DND-41 (cell line): ENCODE data around the gene PDE4D.

Experiments used
- ATAC-seq: fragments of 200-7000 bp; cut with Tn5 transposase; 3 replicates; pipeline ENCODE4 v1.9.1; 2021; ENCODE audit warnings: low read depth; ENCODE audit not compliant: insufficient read depth
- DNase-seq: peaks from one replicate; pipeline ENCODE4 v3.0.0-alpha.2; 2020
- H2AFZ ChIP-seq: 2 replicates; pipeline ENCODE4 v1.6.0; 2012; ENCODE audit warnings: low read depth, low read length
- H3K27ac ChIP-seq: 2 replicates; pipeline ENCODE4 v1.5.1; 2012; ENCODE audit warnings: low read length, inconsistent platforms
- H3K27me3 ChIP-seq: fragments of 200-600 bp; sonication (generic); 2 replicates; pipeline ENCODE4 v1.6.0; 2012; ENCODE audit warnings: low read length, mild to moderate bottlenecking, inconsistent platforms; ENCODE audit not compliant: insufficient read depth, poor library complexity
- H3K36me3 ChIP-seq: 2 replicates; pipeline ENCODE4 v1.5.1; 2012; ENCODE audit warnings: low read length, inconsistent platforms; ENCODE audit not compliant: insufficient read depth
- H3K4me1 ChIP-seq: 2 replicates; pipeline ENCODE4 v1.5.1; 2012; ENCODE audit warnings: mild to moderate bottlenecking, low read length; ENCODE audit not compliant: insufficient read depth
- H3K4me2 ChIP-seq: 2 replicates; pipeline ENCODE4 v1.6.0; 2012; ENCODE audit warnings: mild to moderate bottlenecking, moderate library complexity, low read length, inconsistent platforms; ENCODE audit not compliant: insufficient read depth
- H3K4me3 ChIP-seq, 2 experiments: fragments of 200-600 bp in 1 of 2; shearing (Covaris generic) in 1 of 2; 2 replicates each; pipeline ENCODE4 v1.5.1; 2012 to 2016; ENCODE audit warnings: inconsistent platforms in 2 of 2, low read length in 2 of 2, mild to moderate bottlenecking in 2 of 2, low read depth in 1 of 2, moderate library complexity in 1 of 2
- H3K79me2 ChIP-seq: 2 replicates; pipeline ENCODE4 v1.6.0; 2012; ENCODE audit warnings: low read length, inconsistent platforms; ENCODE audit not compliant: insufficient read depth
- H3K9ac ChIP-seq: 2 replicates; pipeline ENCODE4 v1.6.0; 2012; ENCODE audit warnings: low read depth, mild to moderate bottlenecking, inconsistent platforms, low read length, moderate library complexity
- H3K9me3 ChIP-seq: 2 replicates; pipeline ENCODE4 v1.5.1; 2012; ENCODE audit warnings: low read length, moderate library complexity, mild to moderate bottlenecking, inconsistent platforms; ENCODE audit not compliant: insufficient read depth, severe bottlenecking
- H4K20me1 ChIP-seq: 2 replicates; pipeline ENCODE4 v1.6.0; 2012; ENCODE audit warnings: low read length; ENCODE audit not compliant: insufficient read depth
- CTCF ChIP-seq: IDR thresholded peaks from 2 replicates; pipeline ENCODE4 v1.5.1; 2012; ENCODE audit warnings: borderline replicate concordance, low read length, moderate library complexity, mild to moderate bottlenecking; ENCODE audit not compliant: poor library complexity, severe bottlenecking; ENCODE audit errors: extremely low read depth
- EZH2 ChIP-seq: IDR thresholded peaks from 3 replicates; pipeline ENCODE4 v1.6.1; 2012; ENCODE audit warnings: borderline replicate concordance, low read depth, mild to moderate bottlenecking, moderate library complexity, low read length, inconsistent platforms; ENCODE audit not compliant: severe bottlenecking

PDE4D gene

GRCh38 chr5:59342181-59342580 lies 551.3 kb downstream of the PDE4D start:
- Histone ChIP-seq H3K9ac (no peak overlapping the region), H3K27me3 (no peaks in the 10 kb centered on the region), H3K9me3 (no peaks in the 10 kb centered on the region), H4K20me1 (no peaks in the 10 kb centered on the region; the same call in 1 of the 2 replicates), H3K4me1 (no peaks in the 10 kb centered on the region), H3K79me2 (no peaks in the 10 kb centered on the region), H3K4me3 (no peak overlapping the region), H3K4me2 (no peak overlapping the region), H3K27ac (no peak overlapping the region), H3K36me3 (no peaks in the 10 kb centered on the region), H2AFZ (no peak overlapping the region)
- ATAC-seq, result peak; percentile 73
- DNase-seq, result no peak
- TF ChIP-seq EZH2 (no peak), CTCF (no peak)

- ATAC-seq (no peak), DNase-seq (no peak)
- no peaks in the 10 kb centered on the region for H3K27me3 ChIP-seq
- H3K9ac ChIP-seq, result no peak overlapping the region
- no peak overlapping the region for H3K4me3 ChIP-seq
- no peaks in the 10 kb centered on the region for H3K4me1 ChIP-seq
- TF ChIP-seq EZH2 (no peak), CTCF (no peak)
- no peaks in the 10 kb centered on the region; the same call in 1 of the 2 replicates for H4K20me1 ChIP-seq
- no peaks in the 10 kb centered on the region for H3K79me2 ChIP-seq
- no peak overlapping the region for H3K4me2 ChIP-seq
- no peaks in the 10 kb centered on the region for H3K9me3 ChIP-seq
- H3K27ac ChIP-seq, result no peak overlapping the region
- no peak overlapping the region for H2AFZ ChIP-seq
- H3K36me3 ChIP-seq, result no peaks in the 10 kb centered on the region
Measured at GRCh38 chr5:59341760-59342159, 551.8 kb downstream of the PDE4D start.

- no peak for ATAC-seq
- no peaks in the 10 kb centered on the region for H3K36me3 ChIP-seq
- no peak overlapping the region for H3K27ac ChIP-seq
- no peak for DNase-seq
- no peaks in the 10 kb centered on the region for H3K27me3 ChIP-seq
- no peak overlapping the region for H3K4me3 ChIP-seq
- H3K9me3 ChIP-seq, result no peaks in the 10 kb centered on the region
- no peaks in the 10 kb centered on the region for H3K79me2 ChIP-seq
- no peaks in the 10 kb centered on the region for H3K4me1 ChIP-seq
- TF ChIP-seq CTCF (no peak), EZH2 (no peak)
- no peaks in the 10 kb centered on the region; the same call in 1 of the 2 replicates for H4K20me1 ChIP-seq
- H3K4me2 ChIP-seq, result no peak overlapping the region
- no peak overlapping the region for H2AFZ ChIP-seq
- no peak overlapping the region for H3K9ac ChIP-seq
Measured at GRCh38 chr5:59341155-59341554, 552.4 kb downstream of the PDE4D start.

- H4K20me1 ChIP-seq, result no peaks in the 10 kb centered on the region; the same call in 1 of the 2 replicates
Measured at GRCh38 chr5:59340637-59341036, 552.9 kb downstream of the PDE4D start.

More at GRCh38 chr5:59340637-59341036, 552.9 kb downstream of the PDE4D start:
- Histone ChIP-seq H3K4me2 (no peak overlapping the region), H3K79me2 (no peaks in the 10 kb centered on the region), H3K27ac (no peak overlapping the region), H3K9ac (no peak overlapping the region), H3K36me3 (no peaks in the 10 kb centered on the region), H3K27me3 (no peaks in the 10 kb centered on the region), H3K9me3 (no peaks in the 10 kb centered on the region), H3K4me1 (no peaks in the 10 kb centered on the region), H3K4me3 (no peak overlapping the region), H2AFZ (no peak overlapping the region)
- ATAC-seq, result no peak
- no peak for DNase-seq
- TF ChIP-seq EZH2 (no peak), CTCF (no peak)
